Activated T-cell treated with anti-CD3 and anti-CD28 coated beads, Interleukin-2, amount 50 U/mL, for 24 hours (primary cell): Measurements from ENCODE around the gene SYNE4.
"Not testable (repeated sequence)": the region's sequence is repeated elsewhere in the genome, so short reads cannot be mapped to it uniquely, and the experiment has no call there.

Source experiments
- DNase-seq: peaks from one replicate; pipeline ENCODE4 v3.0.0-alpha.2; 2020
- H3K27ac Mint-ChIP-seq: 2 replicates; pipeline ENCODE4 v1.8.0; 2020; ENCODE audit warnings: mild to moderate bottlenecking, mixed read lengths
- H3K27me3 Mint-ChIP-seq: 2 replicates; pipeline ENCODE4 v1.8.0; 2020; ENCODE audit warnings: mixed read lengths
- H3K36me3 Mint-ChIP-seq: 2 replicates; pipeline ENCODE4 v1.8.0; 2020; ENCODE audit warnings: low read depth, mixed read lengths
- H3K4me1 Mint-ChIP-seq: 2 replicates; pipeline ENCODE4 v1.8.0; 2020; ENCODE audit warnings: low read depth, mixed read lengths
- H3K4me3 Mint-ChIP-seq: 2 replicates; pipeline ENCODE4 v1.8.0; 2020; ENCODE audit warnings: mild to moderate bottlenecking, moderate library complexity, mixed read lengths
- H3K9me3 Mint-ChIP-seq: 2 replicates; pipeline ENCODE4 v1.8.0; 2020; ENCODE audit warnings: mixed read lengths

SYNE4 gene

DNA sequence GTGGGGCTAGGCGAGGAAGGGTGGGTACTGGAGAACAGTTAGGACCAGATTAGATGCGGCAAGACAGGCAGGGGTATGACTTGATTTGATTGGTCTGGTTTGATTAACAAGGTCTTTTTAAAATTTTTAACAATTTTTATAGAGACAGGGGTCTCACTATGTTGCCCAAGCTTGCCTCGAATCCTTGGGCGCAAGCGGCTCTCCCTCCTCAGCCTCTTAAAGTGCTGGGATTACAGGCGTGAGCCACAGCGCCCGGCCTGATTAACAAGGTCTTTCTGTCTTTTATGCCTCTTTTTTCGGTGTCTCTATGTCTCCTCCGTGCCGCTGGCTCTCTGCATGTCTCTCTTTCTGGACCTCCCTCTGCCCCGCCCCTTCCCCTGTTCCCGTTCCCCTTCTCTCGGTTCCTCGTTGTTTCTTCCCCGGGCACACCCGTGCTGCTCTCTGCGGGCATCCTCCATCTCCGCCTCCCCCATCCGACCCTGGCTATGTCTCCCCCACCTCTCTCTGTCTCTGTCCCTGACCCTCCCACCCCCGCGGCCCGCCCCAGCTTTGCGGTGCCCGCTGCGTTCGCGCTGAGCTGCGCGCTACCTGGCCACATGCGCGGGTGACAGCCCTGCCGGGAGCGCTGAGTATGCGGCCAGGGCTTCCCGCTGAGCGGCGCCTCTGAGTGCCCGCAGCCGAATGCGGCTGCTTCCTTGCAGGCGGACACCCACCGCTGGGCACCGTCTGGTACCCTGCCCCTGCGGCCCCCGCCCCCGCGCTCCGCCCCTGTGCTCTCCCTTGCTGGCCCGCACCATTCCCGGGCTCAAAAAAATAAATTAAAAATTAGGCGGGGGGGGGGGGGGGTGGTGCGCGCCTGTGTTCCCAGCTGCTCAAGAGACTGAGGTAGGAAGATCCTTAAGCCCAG, 21.7 kb downstream of the SYNE4 start:
- H3K36me3 Mint-ChIP-seq: no peaks in the 10 kb centered on the region
- peaks cover 62% of the 10 kb centered on the region for H3K27me3 Mint-ChIP-seq
- DNase-seq: peak; percentile 55
- H3K9me3 Mint-ChIP-seq: peaks cover 3% of the 10 kb centered on the region
- H3K4me3 Mint-ChIP-seq: peak overlapping the region; percentile 77
- H3K27ac Mint-ChIP-seq: no peak overlapping the region
- peaks cover 6% of the 10 kb centered on the region for H3K4me1 Mint-ChIP-seq

- Mint-ChIP-seq H3K4me1 (peaks cover 6% of the 10 kb centered on the region), H3K4me3 (peak overlapping the region; percentile 77), H3K27me3 (peaks cover 69% of the 10 kb centered on the region), H3K36me3 (no peaks in the 10 kb centered on the region), H3K9me3 (peaks cover 3% of the 10 kb centered on the region), H3K27ac (no peak overlapping the region)
- no peak for DNase-seq
These were observed 22.5 kb downstream of the SYNE4 start for GRCh38 chr19:35986111-35986510.

DNA sequence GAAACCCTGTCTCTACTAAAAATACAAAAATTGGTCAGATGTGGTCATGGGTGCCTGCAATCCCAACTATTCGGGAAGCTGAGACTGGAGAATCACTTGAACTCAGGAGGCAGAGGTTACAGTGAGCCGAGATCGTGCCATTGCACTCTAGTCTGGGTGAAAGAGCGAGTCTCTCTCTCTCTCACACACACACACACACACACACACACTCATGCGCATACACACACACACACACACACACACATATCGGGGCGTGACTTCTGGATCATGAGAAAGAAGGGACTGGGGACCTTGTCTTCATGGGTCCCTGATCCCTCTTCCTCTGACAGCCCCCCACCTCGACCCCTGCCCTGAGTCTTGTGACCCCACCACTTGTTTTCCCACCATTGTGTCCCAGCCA, 25.4 kb downstream of the SYNE4 start:
- no peak overlapping the region for H3K4me3 Mint-ChIP-seq
- H3K4me1 Mint-ChIP-seq: peaks cover 6% of the 10 kb centered on the region
- no peak overlapping the region for H3K27ac Mint-ChIP-seq
- H3K27me3 Mint-ChIP-seq: peaks cover 77% of the 10 kb centered on the region
- DNase-seq: no peak
- no peaks in the 10 kb centered on the region for H3K9me3 Mint-ChIP-seq
- H3K36me3 Mint-ChIP-seq: no peaks in the 10 kb centered on the region

DNA sequence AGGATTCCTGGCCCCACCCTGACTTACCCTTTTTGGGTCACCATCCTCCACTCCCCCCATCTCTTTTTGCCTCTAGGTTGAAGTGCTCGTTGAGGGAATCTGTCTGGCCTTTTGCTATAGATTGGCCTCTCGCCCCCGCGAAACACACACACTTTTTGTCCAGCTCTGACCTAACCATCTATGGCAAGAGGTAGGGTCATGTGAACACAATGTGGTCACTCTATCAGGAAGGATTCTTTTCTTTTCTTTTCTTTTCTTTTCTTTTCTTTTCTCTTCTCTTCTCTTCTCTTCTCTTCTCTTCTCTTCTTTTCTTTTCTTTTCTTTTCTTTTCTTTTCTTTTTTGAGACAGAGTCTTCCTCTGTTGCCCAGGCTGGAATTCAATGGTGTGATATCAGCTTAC, 27.6 kb downstream of the SYNE4 start:
- not testable (repeated sequence) for H3K4me1 Mint-ChIP-seq, DNase-seq, H3K9me3 Mint-ChIP-seq, H3K36me3 Mint-ChIP-seq, H3K27ac Mint-ChIP-seq, H3K4me3 Mint-ChIP-seq
- H3K27me3 Mint-ChIP-seq: peaks cover 64% of the 10 kb centered on the region

DNA sequence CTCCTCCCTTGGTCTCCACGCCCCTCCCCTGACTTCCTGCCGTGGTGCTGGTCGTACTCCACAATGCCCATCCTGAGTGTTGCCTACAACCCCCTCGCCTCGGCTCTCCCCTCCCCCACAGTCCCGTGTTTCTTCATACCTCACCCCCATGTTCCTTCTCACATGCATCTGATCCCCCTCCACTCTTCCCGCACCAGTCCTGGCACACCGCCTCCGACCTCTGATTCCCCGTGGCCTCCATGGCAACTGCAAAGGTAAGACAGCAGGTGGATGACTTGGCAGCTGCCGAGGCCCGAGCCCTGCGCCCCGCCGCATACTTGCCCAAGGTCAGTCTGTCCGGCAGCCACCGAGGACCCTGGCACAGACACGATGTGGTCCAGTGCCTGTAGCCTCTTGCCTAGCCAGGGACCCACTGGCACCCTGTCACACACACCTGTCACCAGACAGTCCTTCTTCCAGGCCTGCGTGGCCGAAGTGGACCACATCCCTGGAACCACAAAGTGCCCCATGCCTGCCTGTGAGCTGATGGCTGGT, 29.7 kb downstream of the SYNE4 start:
- peaks cover 47% of the 10 kb centered on the region for H3K27me3 Mint-ChIP-seq
- no peak overlapping the region for H3K27ac Mint-ChIP-seq
- no peaks in the 10 kb centered on the region for H3K9me3 Mint-ChIP-seq
- DNase-seq: no peak
- no peaks in the 10 kb centered on the region for H3K4me1 Mint-ChIP-seq
- H3K36me3 Mint-ChIP-seq: no peaks in the 10 kb centered on the region
- no peak overlapping the region for H3K4me3 Mint-ChIP-seq

DNA sequence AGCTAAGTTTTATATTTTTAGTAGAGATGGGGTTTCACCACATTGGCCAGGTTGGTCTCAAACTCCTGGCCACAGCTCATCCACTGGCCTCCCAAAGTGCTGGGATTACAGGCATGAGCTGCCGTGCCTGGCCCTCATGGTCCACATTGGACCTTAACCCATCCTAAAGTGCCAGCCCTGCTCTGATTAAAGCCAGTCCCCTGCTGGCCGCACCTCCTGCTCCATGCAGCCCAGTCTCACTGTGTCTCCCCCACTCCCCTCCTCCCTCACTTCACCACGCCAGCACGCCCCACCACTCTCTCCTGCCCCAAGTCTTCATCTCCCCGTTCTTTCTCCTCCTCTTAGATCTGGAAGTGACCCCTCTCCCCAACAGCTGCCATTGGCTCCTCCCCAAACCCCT, 30.3 kb downstream of the SYNE4 start:
- Mint-ChIP-seq H3K4me3 (no peak overlapping the region), H3K36me3 (no peaks in the 10 kb centered on the region), H3K9me3 (no peaks in the 10 kb centered on the region), H3K27me3 (peaks cover 41% of the 10 kb centered on the region), H3K4me1 (no peaks in the 10 kb centered on the region), H3K27ac (no peak overlapping the region)
- no peak for DNase-seq

DNA sequence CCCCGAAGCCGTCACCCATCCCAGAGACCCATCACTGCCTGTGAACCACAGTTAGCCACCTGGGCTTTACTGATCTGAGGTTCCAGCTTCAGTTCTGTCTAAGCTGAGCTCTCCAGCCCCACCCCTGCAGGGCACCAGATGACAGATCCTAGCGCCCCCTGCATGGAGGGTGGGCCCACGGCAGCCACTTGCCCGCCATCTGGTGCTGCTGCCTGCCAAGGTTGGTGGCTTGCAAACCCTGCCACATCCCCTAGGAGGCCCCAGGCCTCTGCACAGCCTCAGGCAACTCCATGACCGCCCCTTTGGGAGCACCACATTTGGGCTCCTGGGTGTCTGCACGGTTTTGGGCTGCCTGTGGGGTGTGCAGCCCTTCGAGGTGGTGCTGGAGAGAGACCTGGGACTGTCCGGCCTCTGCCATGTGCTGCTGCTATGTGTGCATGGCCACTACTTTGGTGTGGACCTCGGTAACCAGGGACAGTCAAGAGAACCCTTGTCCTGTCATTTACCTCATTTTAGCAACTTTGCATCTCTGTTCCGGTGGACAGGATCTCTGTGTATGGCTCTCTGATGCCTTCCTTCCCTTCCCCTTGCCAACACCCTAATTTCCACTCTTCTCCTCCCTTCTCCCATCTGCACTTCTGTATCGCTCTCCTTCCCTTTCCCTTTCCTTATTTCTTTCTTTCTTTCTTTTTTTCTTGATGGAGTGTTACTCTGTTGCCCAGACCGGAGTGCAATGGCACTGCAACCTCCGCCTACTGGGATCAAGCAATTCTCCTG, 31.0 kb downstream of the SYNE4 start:
- H3K27me3 Mint-ChIP-seq: peaks cover 35% of the 10 kb centered on the region
- no peak overlapping the region for H3K27ac Mint-ChIP-seq
- DNase-seq: peak; percentile 38
- no peak overlapping the region for H3K4me3 Mint-ChIP-seq
- H3K9me3 Mint-ChIP-seq: no peaks in the 10 kb centered on the region
- no peaks in the 10 kb centered on the region for H3K4me1 Mint-ChIP-seq
- H3K36me3 Mint-ChIP-seq: no peaks in the 10 kb centered on the region

GRCh38 chr19:35975608-35976214, 32.9 kb downstream of the SYNE4 start:
- Mint-ChIP-seq H3K4me1 (no peaks in the 10 kb centered on the region), H3K36me3 (no peaks in the 10 kb centered on the region)
- no peak for DNase-seq

DNA sequence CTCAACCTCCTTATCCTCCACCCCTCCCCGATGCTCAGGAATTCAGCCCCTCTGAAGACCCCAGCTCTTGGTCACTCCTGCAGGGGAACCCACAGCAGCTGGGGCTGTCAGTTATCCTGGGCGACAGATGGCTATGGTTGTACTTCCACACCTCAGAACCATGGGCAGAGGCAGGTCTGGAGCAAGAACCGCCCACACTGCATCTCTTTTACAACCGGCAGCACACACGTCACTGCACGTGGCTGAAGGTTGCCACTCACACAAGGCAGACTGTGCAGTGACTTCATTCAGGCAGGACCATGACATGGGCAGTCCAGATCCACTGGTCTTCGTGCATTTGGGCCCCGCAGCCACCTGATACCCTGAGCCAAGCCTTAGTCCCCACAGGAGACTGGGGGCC, 35.1 kb downstream of the SYNE4 start:
- Mint-ChIP-seq H3K27me3 (peaks cover 8% of the 10 kb centered on the region), H3K4me3 (no peak overlapping the region), H3K27ac (no peak overlapping the region), H3K9me3 (no peaks in the 10 kb centered on the region), H3K36me3 (no peaks in the 10 kb centered on the region), H3K4me1 (peaks cover 5% of the 10 kb centered on the region)
- no peak for DNase-seq

More at GRCh38 chr19:35975608-35976214, 32.9 kb downstream of the SYNE4 start:
- no peak overlapping the region for H3K27ac Mint-ChIP-seq
- H3K9me3 Mint-ChIP-seq: no peaks in the 10 kb centered on the region
- H3K4me3 Mint-ChIP-seq: no peak overlapping the region
- H3K27me3 Mint-ChIP-seq: peaks cover 18% of the 10 kb centered on the region

DNA sequence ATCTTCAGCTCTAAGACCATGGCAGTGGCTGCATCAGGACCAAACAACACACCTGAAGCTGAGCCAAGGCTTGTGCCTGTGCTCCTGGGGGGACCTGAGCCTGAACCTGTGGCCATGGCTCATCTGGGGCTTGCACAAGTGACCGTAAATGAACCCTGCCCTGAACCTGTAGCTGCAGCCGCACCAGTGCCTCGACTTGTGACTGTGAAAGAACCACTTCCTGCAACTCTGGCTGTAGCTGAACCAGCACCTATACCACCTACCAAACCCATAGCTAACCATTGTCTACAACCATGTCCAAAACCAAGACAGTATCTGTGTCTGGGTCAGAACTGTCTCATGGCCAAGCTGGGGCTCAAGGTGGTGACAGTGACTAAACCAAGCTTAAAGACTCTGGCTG, 41.8 kb downstream of the SYNE4 start:
- peaks cover 6% of the 10 kb centered on the region for H3K4me1 Mint-ChIP-seq
- H3K9me3 Mint-ChIP-seq: no peaks in the 10 kb centered on the region
- H3K27me3 Mint-ChIP-seq: peaks cover 6% of the 10 kb centered on the region
- no peaks in the 10 kb centered on the region for H3K36me3 Mint-ChIP-seq
- H3K27ac Mint-ChIP-seq: no peak overlapping the region
- DNase-seq: no peak
- no peak overlapping the region for H3K4me3 Mint-ChIP-seq

- DNase-seq: no peak
- Mint-ChIP-seq H3K4me1 (peaks cover 16% of the 10 kb centered on the region), H3K9me3 (no peaks in the 10 kb centered on the region), H3K36me3 (no peaks in the 10 kb centered on the region), H3K27me3 (peaks cover 6% of the 10 kb centered on the region), H3K27ac (no peak overlapping the region), H3K4me3 (no peak overlapping the region)
These were observed 45.1 kb downstream of the SYNE4 start for GRCh38 chr19:35963514-35963913.

DNA sequence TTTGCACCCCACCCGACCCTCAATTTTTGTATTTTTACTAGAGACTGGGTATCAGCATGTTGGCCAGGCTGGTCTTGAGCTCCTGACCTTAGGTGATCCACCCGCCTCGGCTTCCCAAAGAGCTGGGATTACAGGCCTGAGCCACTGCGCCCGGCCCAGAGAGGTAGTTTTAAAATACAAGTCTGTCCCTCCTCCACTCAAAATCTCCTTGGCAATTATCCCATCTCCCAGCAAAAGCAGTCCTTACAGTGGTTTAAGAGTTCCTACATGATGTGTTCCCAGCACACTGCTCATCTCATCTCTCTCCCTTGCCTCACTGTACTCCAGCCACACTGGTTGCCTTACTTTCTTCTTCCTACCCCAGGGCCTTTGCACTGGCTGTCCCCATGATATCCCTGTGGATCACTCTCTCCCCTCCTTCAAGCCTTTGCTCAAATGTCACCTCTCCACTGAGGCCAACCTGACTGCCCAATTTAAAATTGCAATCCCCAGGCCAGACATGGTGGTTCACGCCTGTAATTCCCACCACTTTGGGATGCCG, 48.1 kb downstream of the SYNE4 start:
- H3K9me3 Mint-ChIP-seq: peaks cover 3% of the 10 kb centered on the region
- H3K27me3 Mint-ChIP-seq: peaks cover 4% of the 10 kb centered on the region
- H3K4me1 Mint-ChIP-seq: peaks cover 30% of the 10 kb centered on the region
- H3K4me3 Mint-ChIP-seq: no peak overlapping the region
- H3K27ac Mint-ChIP-seq: no peak overlapping the region
- no peaks in the 10 kb centered on the region for H3K36me3 Mint-ChIP-seq
- DNase-seq: no peak

GRCh38 chr19:35959968-35960320, 48.7 kb downstream of the SYNE4 start:
- Mint-ChIP-seq H3K27me3 (peaks cover 3% of the 10 kb centered on the region), H3K4me3 (no peak overlapping the region), H3K4me1 (peaks cover 34% of the 10 kb centered on the region), H3K27ac (no peak overlapping the region), H3K9me3 (peaks cover 3% of the 10 kb centered on the region), H3K36me3 (no peaks in the 10 kb centered on the region)
- DNase-seq: no peak
